Stimulated activated CD8-positive, alpha-beta memory T cell treated with anti-CD3 and anti-CD28 coated beads, Interleukin-2, amount 100 ng/mL, for 1 hour (primary cell): ENCODE results near the gene RTN4.
"Not testable (repeated sequence)": the region's sequence is repeated elsewhere in the genome, so short reads cannot be mapped to it uniquely, and the experiment has no call there.

Source experiments
- DNase-seq, 2 donors: peaks; one replicate each; pipeline ENCODE4 v3.0.0-alpha.2; 2020; ENCODE audit warnings: low read depth in 2 of 2

RTN4 gene

GRCh38 chr2:55073000-55073983, 23.0 kb upstream of the RTN4 start:
- no peak for DNase-seq

DNA sequence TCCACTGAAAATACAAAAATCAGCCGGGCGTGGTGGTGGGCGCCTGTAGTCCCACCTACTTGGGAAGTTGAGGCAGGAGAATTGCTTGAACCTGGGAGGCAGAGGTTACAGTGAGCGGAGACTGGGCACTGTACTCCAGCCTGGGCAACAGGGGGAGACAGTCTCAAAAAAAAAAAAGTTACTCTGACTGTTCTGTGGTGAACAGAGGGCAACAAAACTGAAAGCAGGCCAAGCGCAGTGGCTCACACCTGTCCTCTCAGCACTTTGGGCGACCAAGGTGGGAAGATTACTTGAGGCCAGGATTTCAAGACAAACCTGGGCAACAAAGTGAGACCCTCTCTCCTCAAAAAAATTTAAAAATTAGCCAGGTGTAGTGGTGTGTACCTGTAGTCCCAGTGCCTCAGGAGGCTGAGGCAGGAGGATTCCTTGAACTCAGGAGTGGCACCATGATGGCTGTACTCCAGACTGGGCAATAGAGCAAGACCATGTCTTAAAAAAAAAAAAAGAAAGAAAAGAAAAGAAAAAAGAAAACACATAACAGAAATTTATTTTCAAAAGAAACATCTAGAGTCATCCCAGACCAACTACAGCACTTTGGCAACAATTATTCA, 13.6 kb upstream of the RTN4 start:
- DNase-seq, result no peak

GRCh38 chr2:55063226-55063625, 13.0 kb upstream of the RTN4 start:
- DNase-seq, result no peak

GRCh38 chr2:55062754-55063153, 12.5 kb upstream of the RTN4 start:
- no peak for DNase-seq

GRCh38 chr2:55061523-55062344, 11.5 kb upstream of the RTN4 start:
- DNase-seq, result no peak

- no peak for DNase-seq
Measured at GRCh38 chr2:55059793-55060192, 9.5 kb upstream of the RTN4 start.

- no peak for DNase-seq
Measured at GRCh38 chr2:55057474-55057873, 7.2 kb upstream of the RTN4 start.

DNA sequence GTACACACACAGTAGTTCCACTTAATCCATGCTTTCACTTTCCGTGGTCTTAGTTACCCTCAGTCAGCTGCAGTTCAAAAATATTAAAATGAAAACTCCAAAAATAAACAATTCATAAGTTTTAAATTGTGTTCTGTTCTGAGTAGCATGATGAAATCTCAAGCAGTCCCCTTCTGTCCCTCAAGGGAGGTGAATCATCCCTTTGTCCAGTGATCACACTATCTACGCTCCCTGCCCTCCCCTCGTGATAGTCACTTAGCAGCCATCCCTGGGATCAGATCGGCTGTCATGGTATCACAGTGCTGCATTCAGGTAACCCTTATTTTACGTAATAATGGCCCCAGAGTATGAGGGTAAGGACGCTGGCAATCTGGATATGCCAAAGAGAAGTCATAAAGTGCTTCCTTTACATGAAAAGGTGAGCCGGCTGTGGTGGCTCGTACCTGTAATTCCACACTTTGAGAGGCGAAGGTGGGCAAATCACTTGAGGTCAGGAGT, 5.8 kb upstream of the RTN4 start:
- no peak for DNase-seq

DNA sequence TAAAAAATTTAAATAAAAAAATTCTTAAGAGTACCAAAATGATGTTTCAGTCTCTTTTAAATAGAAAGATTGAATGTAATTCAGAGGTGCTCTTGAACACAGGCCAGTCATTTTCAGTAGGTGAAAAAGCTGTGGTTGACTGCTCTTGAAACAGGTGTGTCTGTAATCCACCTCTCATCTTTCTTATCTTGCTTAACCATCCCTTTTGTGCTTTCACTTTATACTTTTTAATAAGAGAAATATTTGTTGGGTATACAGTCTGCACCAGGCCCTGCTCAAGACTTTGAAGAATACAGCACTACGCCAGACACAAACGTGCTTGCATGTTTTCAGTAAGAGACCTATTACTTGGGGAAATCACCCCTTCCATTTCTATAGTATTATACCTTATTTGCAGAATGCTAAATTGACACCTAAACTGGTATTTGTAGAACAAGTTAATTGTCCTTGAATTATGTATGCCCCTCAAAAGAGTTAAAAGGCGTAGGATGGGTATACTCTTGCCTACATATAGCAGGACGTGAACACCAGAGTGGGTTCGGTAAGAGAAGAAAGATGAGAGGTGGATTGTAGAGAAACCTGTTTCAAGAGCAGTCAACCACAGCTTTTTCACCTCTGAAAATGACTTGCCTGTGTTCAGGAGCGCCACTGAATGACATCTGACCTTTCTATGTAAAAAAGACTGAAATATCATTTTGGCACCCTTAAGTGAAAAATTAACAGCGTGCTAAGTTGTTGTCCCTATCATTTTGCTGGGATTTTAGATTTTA, 4.0 kb upstream of the RTN4 start:
- no peak for DNase-seq

- DNase-seq, result not testable (repeated sequence)
Measured at GRCh38 chr2:55053225-55053624, 3.0 kb upstream of the RTN4 start.

DNA sequence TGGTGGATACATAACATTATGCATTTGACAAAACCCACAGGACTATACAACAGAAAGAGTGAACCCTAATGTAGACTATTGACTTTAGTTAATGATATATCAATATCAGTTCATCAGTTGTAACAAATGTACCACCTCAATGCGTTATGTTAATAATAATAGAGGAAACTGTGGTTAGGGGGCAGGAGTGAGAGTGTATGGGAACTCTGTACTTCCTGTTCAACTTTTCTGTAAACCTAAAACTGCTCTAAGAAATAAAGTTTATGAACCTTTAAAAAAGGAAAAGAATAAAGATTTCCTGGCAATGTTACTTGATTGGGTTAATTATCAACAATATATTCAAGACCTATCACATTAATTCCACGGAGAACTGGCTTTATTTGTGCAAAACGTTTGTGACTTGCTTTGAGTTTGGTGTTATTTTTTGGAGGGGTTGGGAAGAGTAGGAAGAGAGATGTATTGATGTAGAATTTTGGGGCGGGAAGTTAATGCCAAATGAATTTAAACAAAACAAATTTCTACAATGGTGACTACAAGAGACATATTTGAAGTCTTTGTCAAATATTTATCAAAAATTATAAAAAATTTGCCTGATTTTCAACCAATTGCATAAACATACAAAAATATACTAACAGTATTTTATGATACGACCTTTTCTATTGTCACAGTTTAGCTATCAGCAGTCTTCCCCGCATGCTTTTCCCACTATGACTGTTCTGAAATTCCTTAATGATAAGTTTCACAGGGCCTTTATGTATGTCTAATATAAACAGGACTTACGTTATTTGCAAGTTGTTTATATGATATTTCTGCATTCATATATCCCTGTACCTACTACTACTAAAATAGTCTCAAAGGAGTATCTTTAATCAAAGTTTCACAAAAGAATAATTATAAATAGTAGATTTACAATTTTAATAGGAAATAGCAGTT, 2.1 kb upstream of the RTN4 start:
- DNase-seq, result no peak

DNA sequence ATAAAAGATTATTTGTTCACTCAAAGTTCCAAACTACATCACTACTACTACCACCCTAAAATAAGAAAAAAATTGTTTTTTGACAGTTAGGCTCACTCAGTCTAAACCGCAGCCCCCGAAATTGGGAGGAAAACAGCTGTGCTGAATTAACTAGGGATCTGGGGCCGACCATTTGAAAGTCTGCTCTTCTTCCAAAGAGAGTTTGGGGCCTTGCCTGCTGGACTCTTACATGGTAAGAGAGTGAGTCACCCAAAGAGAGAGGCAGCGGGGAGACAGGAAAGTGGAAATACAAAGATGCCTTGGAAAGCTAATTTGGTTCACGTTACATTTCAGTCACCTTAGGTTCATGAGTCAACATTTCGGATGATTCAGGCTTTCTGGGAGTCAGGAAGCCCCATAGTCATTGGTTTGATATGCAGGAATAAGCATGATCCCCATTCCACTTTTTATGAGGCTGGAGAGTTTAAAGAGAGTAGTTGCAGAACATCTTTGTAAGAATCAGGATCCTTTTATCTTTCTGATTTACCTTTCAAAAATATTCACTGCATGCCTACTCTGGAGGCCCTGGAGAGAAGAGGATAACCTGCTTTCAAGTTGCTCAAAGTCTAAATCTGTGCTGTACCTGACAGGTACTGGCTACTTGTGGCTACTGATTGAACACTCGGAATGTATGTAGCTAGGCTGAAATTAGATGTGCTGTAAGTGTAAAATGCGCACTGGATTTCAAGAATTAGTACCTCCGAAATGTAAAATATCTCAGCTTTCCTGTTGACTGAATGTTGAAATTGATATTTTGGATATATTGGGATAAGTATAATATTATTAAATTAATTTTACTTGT, 995 bp upstream of the RTN4 start:
- peak in 1 of 2 donors; percentile 5 for DNase-seq

DNA sequence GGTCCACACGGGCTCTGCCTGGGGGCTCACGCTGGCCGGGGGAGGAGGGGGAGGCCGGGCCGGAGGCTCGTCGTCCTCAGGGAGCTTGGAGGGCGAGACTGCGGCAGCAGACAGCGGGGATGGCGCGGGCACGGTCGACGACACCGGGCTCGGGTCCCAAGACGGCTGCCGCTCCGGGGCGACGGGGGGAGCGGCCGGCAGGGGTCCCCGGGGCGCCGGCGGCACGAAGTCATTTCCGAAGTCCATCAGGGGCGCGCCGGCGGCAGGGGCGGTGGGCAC, 491 bp downstream of the RTN4 start:
- peak in 1 of 2 donors; percentile 7 for DNase-seq

DNA sequence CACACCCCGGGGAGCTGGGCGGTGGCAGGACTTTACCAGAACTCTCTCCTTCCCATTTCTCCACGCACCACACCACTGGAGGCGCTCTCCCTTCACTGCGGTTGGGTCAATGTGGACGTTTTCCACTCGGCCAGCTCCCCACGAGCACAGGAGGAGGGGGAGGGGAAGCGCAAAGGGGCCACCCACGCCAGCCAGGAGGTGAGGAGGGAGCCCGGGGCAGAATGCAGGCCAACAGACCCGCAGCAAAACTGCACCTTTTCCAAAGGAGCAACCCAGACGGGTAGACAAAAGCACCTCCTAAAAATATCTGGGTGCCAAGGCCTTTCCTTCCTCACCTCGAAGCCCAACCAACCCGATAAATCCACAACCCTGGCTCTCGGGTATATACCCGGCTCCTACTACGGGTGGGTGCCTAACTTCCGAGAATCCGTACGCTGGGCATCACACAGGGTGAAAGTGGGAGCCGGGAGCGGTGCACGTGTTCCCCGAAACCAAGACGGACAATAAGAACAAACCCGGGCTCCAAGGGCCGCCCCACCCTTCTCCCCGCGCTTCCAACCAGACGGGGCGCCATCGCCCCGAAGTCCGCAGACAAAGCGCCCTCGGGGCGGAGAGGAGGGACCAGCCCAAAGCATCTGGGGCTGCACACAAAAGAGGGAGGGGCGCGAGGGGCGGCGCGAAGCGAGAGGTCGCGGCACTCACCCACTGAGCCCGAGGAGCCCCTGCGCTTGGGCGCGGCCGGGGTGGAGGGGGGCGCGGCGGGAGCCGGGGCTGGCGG, 1.0 kb downstream of the RTN4 start:
- DNase-seq, result peak in 1 of 2 donors; percentile 25

- DNase-seq, result no peak
Measured at GRCh38 chr2:55048508-55049042, 1.7 kb downstream of the RTN4 start.

DNA sequence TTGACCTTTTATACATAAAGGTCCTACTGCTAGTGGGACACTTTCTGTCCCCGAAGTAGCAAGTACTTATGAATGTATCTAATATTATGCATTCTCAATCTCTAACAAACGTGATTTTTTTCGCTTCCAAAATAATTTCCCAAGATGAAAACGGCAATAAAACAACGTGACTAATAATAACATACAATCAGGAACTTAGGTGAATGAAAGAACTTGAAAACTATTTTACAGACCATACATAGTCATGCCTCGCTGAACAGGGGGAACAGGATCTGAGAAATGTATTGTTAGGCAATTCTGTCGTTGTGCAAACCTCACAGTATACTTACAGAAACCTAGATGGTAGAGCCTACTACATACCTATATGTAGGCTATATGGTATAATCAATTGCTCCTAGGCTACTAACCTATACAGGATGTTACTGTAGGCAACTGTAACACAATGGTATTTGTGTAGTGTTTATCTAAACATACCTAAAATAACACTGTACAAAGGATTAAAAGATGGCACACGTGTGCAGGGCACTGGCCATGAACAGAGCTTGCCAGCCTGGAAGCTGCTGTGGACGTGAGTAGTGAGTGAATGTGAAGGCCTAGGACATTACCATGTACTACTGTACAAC, 2.5 kb downstream of the RTN4 start:
- DNase-seq, result no peak

DNA sequence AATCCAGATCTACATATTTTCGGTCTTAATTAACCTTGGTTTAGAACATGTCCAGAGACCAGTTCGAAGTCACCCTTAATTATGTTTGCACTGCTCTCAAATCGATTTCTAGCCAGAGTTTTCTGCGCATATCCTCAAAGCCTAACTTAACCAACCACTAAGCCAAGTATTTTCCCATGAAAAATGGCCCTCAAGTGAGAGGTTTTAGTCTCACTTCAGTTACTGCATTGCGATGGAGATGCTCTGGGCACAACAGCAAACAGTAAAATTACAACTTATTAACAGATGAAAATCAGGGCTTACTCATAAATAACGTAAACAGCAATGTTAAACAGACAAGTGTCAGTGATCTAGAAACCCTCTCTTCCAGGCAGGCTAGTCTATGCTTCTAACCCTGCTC, 4.5 kb downstream of the RTN4 start:
- DNase-seq, result no peak

DNA sequence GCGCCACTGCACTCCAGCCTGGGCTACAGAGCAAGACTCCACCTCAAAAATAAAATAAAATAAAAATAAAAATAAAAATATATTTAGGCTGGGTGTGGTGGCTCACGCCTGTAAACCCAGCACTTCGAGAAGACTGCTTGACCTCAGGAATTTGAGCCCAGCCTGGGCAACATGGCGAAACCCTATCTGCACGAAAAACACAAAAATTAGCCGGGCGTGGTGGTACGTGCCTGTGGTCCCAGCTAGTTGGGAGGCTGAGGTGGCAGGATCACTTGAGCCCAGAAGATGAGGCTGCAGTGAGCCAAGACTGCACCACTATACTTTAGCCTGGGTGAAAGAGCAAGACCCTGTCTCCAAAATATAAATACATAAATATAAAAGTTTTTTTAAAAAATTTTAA, 6.4 kb downstream of the RTN4 start:
- no peak for DNase-seq
